A375 (cell line): ENCODE measurements around the gene LIPC. TPM values are rescaled to one million over a fixed set of nuclear protein-coding genes. Genes with fewer than 3 reads are reported as not detected.

Experiments used
- small RNA-seq: library from RNA; depleted of rRNA; stranded (forward); fragments of <200 nt; gene quantifications from one replicate; pipeline ENCODE3, GENCODE V24; 2014
- total RNA-seq: library from RNA; depleted of rRNA; stranded (reverse); fragments of >200 nt; shearing (Covaris generic); gene quantifications from 2 replicates; pipeline ENCODE4 v1.2.3, GENCODE V29; 2014; rRNA removed

Gene LIPC
- total RNA-seq: 0.08 and 0.27 TPM in 2 replicates

DNA sequence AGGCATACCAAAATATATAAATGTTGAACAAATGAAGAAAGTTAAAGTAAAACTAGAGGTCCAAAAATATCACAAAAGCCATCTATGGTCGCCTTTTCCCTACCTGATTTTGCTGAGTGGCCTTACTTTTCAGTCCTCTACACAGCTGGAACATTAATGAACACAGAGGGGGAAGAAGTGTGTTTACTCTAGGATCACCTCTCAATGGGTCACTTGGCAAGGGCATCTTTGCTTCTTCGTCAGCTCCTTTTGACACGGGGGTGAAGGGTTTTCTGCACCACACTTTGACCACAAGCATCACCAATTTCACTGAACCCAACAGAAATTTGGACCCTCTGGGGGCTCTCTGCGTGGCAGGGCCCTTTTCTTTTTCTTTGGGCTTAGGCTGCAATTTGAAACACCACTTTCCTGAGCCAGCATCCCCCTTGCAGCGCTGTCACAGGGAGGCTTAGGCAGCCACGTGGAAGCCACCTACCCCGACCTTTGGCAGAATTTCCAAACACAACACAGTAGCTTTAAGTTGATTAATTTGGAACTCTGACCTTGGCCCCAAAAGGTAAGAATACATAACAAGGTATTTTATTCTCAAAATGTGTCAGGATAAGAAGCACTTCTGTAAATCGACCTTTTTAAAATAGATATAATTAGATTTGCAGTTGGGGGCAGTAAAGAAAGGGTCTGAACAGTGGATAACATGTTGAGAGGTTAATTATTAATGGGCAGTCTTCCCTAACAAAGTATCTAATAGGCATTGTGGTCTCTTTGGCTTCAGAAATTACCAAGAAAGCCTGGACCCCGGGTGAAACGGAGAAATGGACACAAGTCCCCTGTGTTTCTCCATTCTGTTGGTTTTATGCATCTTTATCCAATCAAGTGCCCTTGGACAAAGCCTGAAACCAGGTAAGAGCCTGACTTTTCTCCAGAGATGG, at the start of gene LIPC:
Gene LIPC, plus strand, starts transcription at position 771 of the 929 bp plus-strand sequence. Its CDS starts 42 bp downstream, at position 813.

Small RNA genes within 50 kb of the gene (small RNA-seq; reads per million reads assigned to genes)
- not detected for gene AC084781.2
